Hepatocyte (in vitro differentiated cells): ENCODE results near the gene OSBPL10. TPM values are rescaled to one million over a fixed set of nuclear protein-coding genes. Genes with fewer than 3 reads are reported as not detected.

Experiments
- DNase-seq: peaks from one replicate; pipeline ENCODE4 v3.0.0-alpha.2; 2016; ENCODE audit warnings: low spot score
- H2AFZ ChIP-seq: fragments of 200-600 bp; sonication (generic); 2 replicates; pipeline ENCODE4 v1.6.0; 2016; ENCODE audit warnings: antibody characterized with exemption, mild to moderate bottlenecking
- H3K27ac ChIP-seq: fragments of 200-600 bp; sonication (generic); 2 replicates; pipeline ENCODE4 v1.5.1; 2016; ENCODE audit warnings: mild to moderate bottlenecking
- H3K27me3 ChIP-seq: fragments of 200-600 bp; sonication (generic); 2 replicates; pipeline ENCODE4 v1.6.1; 2016
- H3K36me3 ChIP-seq: fragments of 200-600 bp; sonication (generic); replicated peaks from 2 replicates; pipeline ENCODE4 v1.5.1; 2016; ENCODE audit warnings: low read depth; ENCODE audit not compliant: insufficient read depth
- H3K4me1 ChIP-seq: fragments of 200-600 bp; sonication (generic); 2 replicates; pipeline ENCODE4 v1.5.1; 2016; ENCODE audit warnings: mild to moderate bottlenecking, moderate library complexity; ENCODE audit not compliant: insufficient read depth
- H3K4me2 ChIP-seq: fragments of 200-600 bp; sonication (generic); 2 replicates; pipeline ENCODE4 v1.6.0; 2016
- H3K4me3 ChIP-seq: fragments of 200-600 bp; sonication (generic); 2 replicates; pipeline ENCODE4 v1.5.1; 2016; ENCODE audit warnings: mild to moderate bottlenecking
- H3K79me2 ChIP-seq: fragments of 200-600 bp; sonication (generic); 2 replicates; pipeline ENCODE4 v1.6.0; 2017; ENCODE audit warnings: mild to moderate bottlenecking
- H3K9me2 ChIP-seq: fragments of 200-600 bp; sonication (generic); replicated peaks from 2 replicates; pipeline ENCODE4 v1.6.0; 2017; ENCODE audit warnings: mild to moderate bottlenecking; ENCODE audit not compliant: insufficient read depth
- H3K9me3 ChIP-seq: fragments of 200-600 bp; sonication (generic); 2 replicates; pipeline ENCODE4 v1.5.1; 2016; ENCODE audit warnings: low read depth, mild to moderate bottlenecking
- H4K20me1 ChIP-seq: fragments of 200-600 bp; sonication (generic); 2 replicates; pipeline ENCODE4 v1.6.0; 2016; ENCODE audit warnings: mild to moderate bottlenecking; ENCODE audit not compliant: insufficient read depth, poor library complexity, severe bottlenecking
- EZH2 ChIP-seq: fragments of 200-600 bp; sonication (generic); IDR thresholded peaks from 2 replicates; pipeline ENCODE4 v1.6.1; 2016; ENCODE audit warnings: antibody characterized with exemption, mild to moderate bottlenecking, borderline replicate concordance
- EZH2phosphoT487 ChIP-seq: fragments of 200-600 bp; sonication (generic); IDR thresholded peaks from one replicate; pipeline ENCODE4 v1.6.1; 2018; ENCODE audit warnings: antibody characterized with exemption, mild to moderate bottlenecking, low read depth, moderate library complexity; ENCODE audit not compliant: unreplicated experiment, severe bottlenecking
- WGBS: methylation state at CpG from one replicate; pipeline ENCODE4 v1.1.6; 2016; ENCODE audit warnings: low lambda C conversion rate; ENCODE audit errors: missing lambda C conversion rate; 5-methylcytosine and 5-hydroxymethylcytosine counted together
- polyA plus RNA-seq: library from polyadenylated mRNA; unstranded; fragments of >200 nt; fragmentation: Nextera tagmentation; extraction: Ambion mirVana; gene quantifications from 2 replicates; pipeline ENCODE4 v1.2.1, GENCODE V29; 2016
- total RNA-seq: library from RNA; depleted of rRNA; stranded (reverse); fragments of >200 nt; gene quantifications from 2 replicates; pipeline ENCODE4 v1.2.3, GENCODE V29; 2014
- TF ChIP-seq, protein P1 (sequence below): fragments of 200-600 bp; sonication (generic); IDR thresholded peaks from 2 replicates; pipeline ENCODE4 v1.5.1; 2016; ENCODE audit warnings: antibody characterized with exemption, mild to moderate bottlenecking; ENCODE audit not compliant: poor library complexity

The OSBPL10 gene
- total and polyA plus RNA-seq, 2 experiments from 2014 or later = 18.2 to 32.8 TPM

DNA sequence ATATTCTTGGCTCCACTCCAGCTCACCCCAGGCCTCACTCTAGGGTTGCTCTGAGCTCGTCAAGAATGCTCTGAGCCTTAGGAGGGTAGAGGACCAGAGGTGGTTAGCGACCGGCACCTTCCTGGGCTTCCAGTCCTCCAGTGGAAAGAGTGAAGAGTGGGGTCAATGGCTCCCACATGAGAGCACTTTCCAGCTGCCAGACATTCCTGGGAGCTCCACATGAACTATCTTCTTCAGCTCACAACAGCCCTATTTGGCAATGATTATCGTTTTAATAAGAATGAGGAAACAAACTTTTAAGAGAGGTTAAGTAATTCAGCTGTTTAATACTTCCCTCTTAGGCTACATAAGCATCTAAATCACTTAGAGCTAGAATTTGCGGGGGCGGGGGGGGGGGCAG is 309.1 kb downstream of the OSBPL10 start:
- DNase-seq = no peak

DNA sequence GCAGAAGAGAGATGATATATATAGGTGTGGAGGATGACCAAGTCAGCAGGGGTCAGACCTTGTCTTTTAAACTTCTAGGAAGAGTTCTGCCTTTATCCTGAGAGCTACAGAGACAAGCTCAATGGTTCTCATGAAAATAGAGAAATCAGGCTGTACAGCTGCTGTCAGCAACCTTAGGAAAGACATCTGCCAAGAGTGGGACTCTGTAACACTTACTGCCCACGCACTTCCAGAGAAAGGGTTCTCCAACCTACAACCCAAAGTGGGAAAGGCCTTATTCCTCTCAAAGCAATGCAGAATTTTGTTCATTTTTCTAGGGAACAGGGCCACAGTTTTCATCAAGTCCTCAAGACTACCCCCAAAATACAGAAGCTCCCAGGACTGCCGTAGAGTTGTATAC is 309.6 kb downstream of the OSBPL10 start:
- no peaks in the 10 kb centered on the region for H3K4me1 ChIP-seq
- H3K4me2 ChIP-seq = no peak overlapping the region
- H3K9me2 ChIP-seq = no peaks in the 10 kb centered on the region
- H3K79me2 ChIP-seq = no peaks in the 10 kb centered on the region
- H3K27ac ChIP-seq = no peak overlapping the region
- no peak overlapping the region for H3K4me3 ChIP-seq
- no peaks in the 10 kb centered on the region for H3K27me3 ChIP-seq
- no peaks in the 10 kb centered on the region for H3K36me3 ChIP-seq
- TF ChIP-seq EZH2phosphoT487 (no peak), EZH2 (no peak)
- TF ChIP-seq, protein P1, sequence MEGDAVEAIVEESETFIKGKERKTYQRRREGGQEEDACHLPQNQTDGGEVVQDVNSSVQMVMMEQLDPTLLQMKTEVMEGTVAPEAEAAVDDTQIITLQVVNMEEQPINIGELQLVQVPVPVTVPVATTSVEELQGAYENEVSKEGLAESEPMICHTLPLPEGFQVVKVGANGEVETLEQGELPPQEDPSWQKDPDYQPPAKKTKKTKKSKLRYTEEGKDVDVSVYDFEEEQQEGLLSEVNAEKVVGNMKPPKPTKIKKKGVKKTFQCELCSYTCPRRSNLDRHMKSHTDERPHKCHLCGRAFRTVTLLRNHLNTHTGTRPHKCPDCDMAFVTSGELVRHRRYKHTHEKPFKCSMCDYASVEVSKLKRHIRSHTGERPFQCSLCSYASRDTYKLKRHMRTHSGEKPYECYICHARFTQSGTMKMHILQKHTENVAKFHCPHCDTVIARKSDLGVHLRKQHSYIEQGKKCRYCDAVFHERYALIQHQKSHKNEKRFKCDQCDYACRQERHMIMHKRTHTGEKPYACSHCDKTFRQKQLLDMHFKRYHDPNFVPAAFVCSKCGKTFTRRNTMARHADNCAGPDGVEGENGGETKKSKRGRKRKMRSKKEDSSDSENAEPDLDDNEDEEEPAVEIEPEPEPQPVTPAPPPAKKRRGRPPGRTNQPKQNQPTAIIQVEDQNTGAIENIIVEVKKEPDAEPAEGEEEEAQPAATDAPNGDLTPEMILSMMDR = no peak
- WGBS = 96% methylated on average over 2 of the region's 2 CpGs
- H3K9me3 ChIP-seq = no peaks in the 10 kb centered on the region
- no peaks in the 10 kb centered on the region for H4K20me1 ChIP-seq
- no peak overlapping the region for H2AFZ ChIP-seq
- DNase-seq = no peak

More for the DNA sequence above, 309.1 kb downstream of the OSBPL10 start:
- no peaks in the 10 kb centered on the region for H3K9me2 ChIP-seq
- no peak overlapping the region for H3K27ac ChIP-seq
- 66% methylated on average over 5 of the region's 6 CpGs for WGBS
- TF ChIP-seq, protein P1 = no peak
- TF ChIP-seq EZH2 (no peak), EZH2phosphoT487 (no peak)
- no peaks in the 10 kb centered on the region for H4K20me1 ChIP-seq
- H3K4me3 ChIP-seq = no peak overlapping the region
- H3K79me2 ChIP-seq = no peaks in the 10 kb centered on the region
- H3K36me3 ChIP-seq = no peaks in the 10 kb centered on the region
- no peak overlapping the region for H2AFZ ChIP-seq
- H3K9me3 ChIP-seq = no peaks in the 10 kb centered on the region
- H3K4me2 ChIP-seq = no peak overlapping the region
- H3K27me3 ChIP-seq = no peaks in the 10 kb centered on the region
- no peaks in the 10 kb centered on the region for H3K4me1 ChIP-seq

DNA sequence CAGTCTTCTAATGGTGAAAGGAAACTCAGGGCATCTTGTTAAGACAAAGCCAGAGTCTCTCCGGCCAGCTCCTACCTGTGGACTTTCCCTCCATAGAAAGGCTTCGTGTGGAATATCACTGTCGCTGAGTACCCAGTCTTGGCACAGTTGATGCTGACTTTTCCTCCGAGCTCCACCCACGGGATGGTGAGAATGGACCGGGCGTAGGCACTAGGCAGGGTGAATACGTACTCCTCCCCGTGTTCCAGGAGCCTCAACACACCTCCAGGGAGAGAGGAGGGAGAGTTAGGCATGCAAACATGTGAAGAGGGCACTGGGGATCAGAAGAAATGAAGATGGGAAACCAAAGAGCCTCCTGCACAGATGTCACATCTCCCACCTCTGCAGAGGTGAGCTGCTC is 310.3 kb downstream of the OSBPL10 start:
- DNase-seq = no peak
- no peak overlapping the region for H2AFZ ChIP-seq
- WGBS = 85% methylated on average over 9 of the region's 9 CpGs
- no peaks in the 10 kb centered on the region for H3K9me2 ChIP-seq
- no peaks in the 10 kb centered on the region for H3K36me3 ChIP-seq
- H3K4me1 ChIP-seq = no peaks in the 10 kb centered on the region
- TF ChIP-seq EZH2phosphoT487 (no peak), EZH2 (no peak)
- TF ChIP-seq, protein P1 = no peak
- no peaks in the 10 kb centered on the region for H3K9me3 ChIP-seq
- no peaks in the 10 kb centered on the region for H4K20me1 ChIP-seq
- H3K27ac ChIP-seq = no peak overlapping the region
- no peak overlapping the region for H3K4me2 ChIP-seq
- no peaks in the 10 kb centered on the region for H3K27me3 ChIP-seq
- no peaks in the 10 kb centered on the region for H3K79me2 ChIP-seq
- H3K4me3 ChIP-seq = no peak overlapping the region

DNA sequence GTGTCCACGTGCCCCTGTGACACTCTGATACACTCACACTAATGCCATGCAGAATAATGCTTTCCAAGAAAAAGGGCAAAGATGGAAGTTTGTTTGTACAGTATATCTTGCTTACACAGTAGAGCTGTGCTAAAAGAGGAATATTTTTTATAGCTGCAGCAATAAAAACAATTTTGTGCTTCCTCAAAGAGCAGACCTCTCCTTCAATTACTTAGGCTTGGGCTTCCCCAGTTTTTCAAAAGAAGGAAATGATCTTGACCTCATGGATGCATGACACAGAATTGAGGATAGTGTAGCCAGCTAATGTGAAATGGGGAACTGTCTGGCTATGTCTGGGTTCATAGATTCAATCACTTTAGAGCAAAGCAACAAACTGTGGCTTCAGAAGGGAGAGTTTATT is 310.9 kb downstream of the OSBPL10 start:
- no peak for DNase-seq
- H3K27ac ChIP-seq = no peak overlapping the region

More for the DNA sequence above, 310.9 kb downstream of the OSBPL10 start:
- no peaks in the 10 kb centered on the region for H4K20me1 ChIP-seq
- H3K4me1 ChIP-seq = no peaks in the 10 kb centered on the region
- no peaks in the 10 kb centered on the region for H3K27me3 ChIP-seq
- no peaks in the 10 kb centered on the region for H3K9me3 ChIP-seq
- no peak overlapping the region for H2AFZ ChIP-seq
- WGBS = 68% methylated on average over 1 of the region's 1 CpG
- TF ChIP-seq EZH2 (no peak), EZH2phosphoT487 (no peak)
- TF ChIP-seq, protein P1 = no peak
- no peak overlapping the region for H3K4me2 ChIP-seq
- H3K79me2 ChIP-seq = no peaks in the 10 kb centered on the region
- H3K9me2 ChIP-seq = no peaks in the 10 kb centered on the region
- H3K36me3 ChIP-seq = no peaks in the 10 kb centered on the region
- no peak overlapping the region for H3K4me3 ChIP-seq
